Thyroid gland (tissue), 4 donors: ENCODE results near the gene EML6.

Source experiments
- CTCF ChIP-seq, 6 experiments: fragments of 200-600 bp in 3 of 6; fragments of 450-650 bp in 3 of 6; sonication (generic) in 3 of 6; IDR thresholded peaks; one replicate each; pipeline ENCODE4 v1.5.1; 2016 to 2019; ENCODE audit warnings: antibody characterized with exemption in 6 of 6, mild to moderate bottlenecking in 2 of 6, inconsistent platforms in 1 of 6, moderate library complexity in 1 of 6
- POLR2A ChIP-seq, 2 donors: fragments of 450-650 bp; IDR thresholded peaks; one replicate each; pipeline ENCODE4 v1.6.1; 2017; ENCODE audit warnings: antibody characterized with exemption in 2 of 2, mild to moderate bottlenecking in 2 of 2, moderate library complexity in 1 of 2

GRCh38 chr2:54683596-54683995 lies 39.9 kb upstream of the EML6 start:
- no peak for TF ChIP-seq CTCF (IDR thresholded peaks at IDR 0.05)
- no peak for TF ChIP-seq POLR2A (IDR thresholded peaks at IDR 0.05)
